ENCODE measurements around the gene TAS1R1.

DNA sequence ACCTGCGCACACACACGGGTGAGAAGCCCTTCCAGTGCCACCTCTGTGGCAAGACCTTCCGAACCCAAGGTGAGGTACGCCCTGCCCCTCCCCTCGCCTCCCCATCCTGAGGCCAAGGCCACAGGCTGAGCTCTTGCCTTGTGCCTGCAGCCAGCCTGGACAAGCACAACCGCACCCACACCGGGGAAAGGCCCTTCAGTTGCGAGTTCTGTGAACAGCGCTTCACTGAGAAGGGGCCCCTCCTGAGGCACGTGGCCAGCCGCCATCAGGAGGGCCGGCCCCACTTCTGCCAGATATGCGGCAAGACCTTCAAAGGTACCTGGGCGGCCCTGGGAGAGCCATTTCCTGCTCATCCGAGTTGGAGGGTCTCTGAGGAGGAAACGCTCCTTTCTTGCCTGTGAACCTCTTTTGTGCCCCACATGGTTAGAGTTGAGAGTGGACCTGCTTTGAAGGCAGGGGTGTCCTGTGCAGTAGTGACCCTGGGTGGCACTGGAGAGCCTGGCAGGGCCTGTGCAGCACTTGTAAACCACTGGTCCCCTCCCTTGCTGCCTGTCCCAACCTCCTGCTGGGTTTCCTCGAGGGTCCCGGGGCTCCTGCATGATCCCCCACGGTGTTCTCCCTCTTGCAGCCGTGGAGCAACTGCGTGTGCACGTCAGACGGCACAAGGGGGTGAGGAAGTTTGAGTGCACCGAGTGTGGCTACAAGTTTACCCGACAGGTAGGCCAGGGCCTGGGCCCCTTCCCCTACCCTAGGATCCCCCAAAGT is 33.2 kb downstream of the TAS1R1 start:
- no peak for TF ChIP-seq POLR2A (IDR thresholded peaks at IDR 0.05)
- TF ChIP-seq, protein P1, sequence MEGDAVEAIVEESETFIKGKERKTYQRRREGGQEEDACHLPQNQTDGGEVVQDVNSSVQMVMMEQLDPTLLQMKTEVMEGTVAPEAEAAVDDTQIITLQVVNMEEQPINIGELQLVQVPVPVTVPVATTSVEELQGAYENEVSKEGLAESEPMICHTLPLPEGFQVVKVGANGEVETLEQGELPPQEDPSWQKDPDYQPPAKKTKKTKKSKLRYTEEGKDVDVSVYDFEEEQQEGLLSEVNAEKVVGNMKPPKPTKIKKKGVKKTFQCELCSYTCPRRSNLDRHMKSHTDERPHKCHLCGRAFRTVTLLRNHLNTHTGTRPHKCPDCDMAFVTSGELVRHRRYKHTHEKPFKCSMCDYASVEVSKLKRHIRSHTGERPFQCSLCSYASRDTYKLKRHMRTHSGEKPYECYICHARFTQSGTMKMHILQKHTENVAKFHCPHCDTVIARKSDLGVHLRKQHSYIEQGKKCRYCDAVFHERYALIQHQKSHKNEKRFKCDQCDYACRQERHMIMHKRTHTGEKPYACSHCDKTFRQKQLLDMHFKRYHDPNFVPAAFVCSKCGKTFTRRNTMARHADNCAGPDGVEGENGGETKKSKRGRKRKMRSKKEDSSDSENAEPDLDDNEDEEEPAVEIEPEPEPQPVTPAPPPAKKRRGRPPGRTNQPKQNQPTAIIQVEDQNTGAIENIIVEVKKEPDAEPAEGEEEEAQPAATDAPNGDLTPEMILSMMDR (IDR thresholded peaks at IDR 0.05), result no peak

All from right lobe of liver (tissue), 4 donors.